K562 (cell line): ENCODE data around the gene SOX15. TPM values are rescaled to one million over a fixed set of nuclear protein-coding genes. Genes with fewer than 3 reads are reported as not detected.
A peak's percentile ranks its signal among the peaks of the same experiment; 100 is the strongest.

Experiments used
- ATAC-seq: fragments of 200-7000 bp; cut with Tn5 transposase; 3 replicates; pipeline ENCODE4 v1.9.1; 2020; ENCODE audit warnings: moderate library complexity
- BruUV-seq: library from RNA; stranded (reverse); fragments of 400-500 nt; replicated peaks from 2 replicates; lab custom pipeline; 2021; lab: Mats Ljungman, UMichigan
- CTCF ChIA-PET: fragments of 300-600 bp; formaldehyde crosslinking; extraction: SDS; loops from one replicate; lab custom pipeline; 2021; ENCODE audit warnings: low intra/inter-chr PET ratio; lab: Yijun Ruan, JAX
- POLR2A ChIA-PET: fragments of 300-600, 350-650 bp; sonication (Branson Sonifier 250); formaldehyde crosslinking; extraction: SDS; loops from one replicate; lab custom pipeline; 2021; ENCODE audit warnings: antibody characterized with exemption, inconsistent platforms; lab: Yijun Ruan, JAX
- DNase-seq, 4 experiments: peaks; one replicate each; pipeline versions ENCODE4 v3.0.0 to v3.0.0-alpha.2; 2011 to 2018; ENCODE audit warnings: low spot score in 3 of 4, mixed read lengths in 3 of 4; ENCODE audit errors: extremely low read depth in 1 of 4
- FAIRE-seq: peaks from 2 replicates; lab custom pipeline; 2011; peaks lifted over from hg19 to GRCh38; lab: Jason Lieb, UNC
- H2AFZ ChIP-seq: 2 replicates; pipeline ENCODE4 v1.6.0; 2011; ENCODE audit warnings: low read depth, low read length, control low read depth, inconsistent platforms
- H3K27ac ChIP-seq: fragments of 200-600 bp; 3 replicates; pipeline ENCODE4 v1.8.0; 2011; ENCODE audit warnings: low read depth, mild to moderate bottlenecking, control low read depth, inconsistent platforms, low read length, moderate library complexity, mixed read lengths; ENCODE audit errors: extremely low read depth
- H3K27me3 ChIP-seq, 2 experiments: fragments of 300-600 bp in 1 of 2; 2 replicates in 1 of 2; 3 replicates in 1 of 2; pipeline versions ENCODE4 v1.6.0 to v1.8.0; 2011; ENCODE audit warnings: inconsistent platforms in 2 of 2, low read length in 2 of 2, mild to moderate bottlenecking in 1 of 2, mixed read lengths in 1 of 2, moderate library complexity in 1 of 2; ENCODE audit not compliant: control insufficient read depth in 2 of 2, insufficient read depth in 2 of 2
- H3K36me3 ChIP-seq: fragments of 300-600 bp; 3 replicates; pipeline ENCODE4 v1.8.0; 2011; ENCODE audit warnings: mild to moderate bottlenecking, low read length, inconsistent platforms; ENCODE audit not compliant: control insufficient read depth, insufficient read depth
- H3K4me1 ChIP-seq, 2 experiments: fragments of 200-600 bp in 1 of 2; replicated peaks in 1 of 2; 2 replicates in 1 of 2; 3 replicates in 1 of 2; pipeline versions ENCODE4 v1.5.1 to v1.8.0; 2011; ENCODE audit warnings: inconsistent platforms in 2 of 2, low read length in 2 of 2, mild to moderate bottlenecking in 1 of 2, mixed read lengths in 1 of 2, moderate library complexity in 1 of 2; ENCODE audit not compliant: control insufficient read depth in 2 of 2, insufficient read depth in 2 of 2
- H3K4me2 ChIP-seq: 2 replicates; pipeline ENCODE4 v1.6.1; 2011; ENCODE audit warnings: low read length, control low read depth, inconsistent platforms, mixed read lengths; ENCODE audit not compliant: insufficient read depth
- H3K4me3 ChIP-seq: fragments of 200-600 bp; sonication (generic), shearing (Covaris generic); 2 replicates; pipeline ENCODE4 v1.5.1; 2016; ENCODE audit warnings: control low read depth, inconsistent platforms
- H3K79me2 ChIP-seq: fragments of 200-600 bp; 3 replicates; pipeline ENCODE4 v1.8.0; 2011; ENCODE audit warnings: low read length, inconsistent platforms; ENCODE audit not compliant: control insufficient read depth, insufficient read depth
- H3K9ac ChIP-seq, 2 experiments: 2 replicates each; pipeline versions ENCODE4 v1.6.0 to v1.6.1; 2011; ENCODE audit warnings: low read depth in 2 of 2, low read length in 2 of 2, control low read depth in 1 of 2, inconsistent platforms in 1 of 2, mild to moderate bottlenecking in 1 of 2, mixed read lengths in 1 of 2; ENCODE audit not compliant: insufficient read depth in 1 of 2
- H3K9me1 ChIP-seq: one replicate; pipeline ENCODE4 v1.6.0; 2011; ENCODE audit warnings: inconsistent platforms, mild to moderate bottlenecking, low read length, moderate library complexity; ENCODE audit not compliant: control insufficient read depth, insufficient read depth
- H3K9me3 ChIP-seq: replicated peaks from 2 replicates; pipeline ENCODE4 v1.5.1; 2011; ENCODE audit warnings: low read depth, low read length, inconsistent platforms; ENCODE audit not compliant: control insufficient read depth, insufficient read depth
- H4K20me1 ChIP-seq: replicated peaks from 2 replicates; pipeline ENCODE4 v1.6.1; 2011; ENCODE audit warnings: low read length, inconsistent platforms, mixed read lengths; ENCODE audit not compliant: control insufficient read depth, insufficient read depth
- CTCFL ChIP-seq: IDR thresholded peaks from 2 replicates; pipeline ENCODE4 v1.6.1; 2011; ENCODE audit warnings: borderline replicate concordance, low read depth, mild to moderate bottlenecking, moderate library complexity, low read length; ENCODE audit not compliant: insufficient read depth, poor library complexity, severe bottlenecking
- DMBX1 ChIP-seq: fragments of 250-450 bp; sonication (Bioruptor Pico); IDR thresholded peaks from 2 replicates; pipeline ENCODE4 v1.8.0; 2022; ENCODE audit warnings: inconsistent platforms, mild to moderate bottlenecking, moderate library complexity, borderline replicate concordance
- ESRRA ChIP-seq: fragments of 450-650 bp; IDR thresholded peaks from 2 replicates; pipeline ENCODE4 v1.6.1; 2014; ENCODE audit warnings: low read depth, mild to moderate bottlenecking, moderate library complexity, borderline replicate concordance
- RAD21 ChIP-seq, 2 experiments: fragments of 250-450 bp in 1 of 2; fragments of 450-650 bp in 1 of 2; sonication (Bioruptor Pico) in 1 of 2; formaldehyde crosslinking in 1 of 2; IDR thresholded peaks in 1 of 2; conservative IDR thresholded peaks in 1 of 2; 2 replicates each; pipeline versions ENCODE4 v1.4.0 to v1.8.0; 2020 to 2022; ENCODE audit warnings: mild to moderate bottlenecking in 2 of 2, moderate library complexity in 1 of 2
- ZNF592 ChIP-seq: fragments of 450-650 bp; IDR thresholded peaks from 2 replicates; pipeline ENCODE4 v1.6.1; 2017; ENCODE audit warnings: antibody characterized with exemption, mild to moderate bottlenecking
- WGBS: fragments of 100-300 bp; shearing (Covaris generic); methylation state at CpG from one replicate; pipeline ENCODE4 v1.1.6; 2016; ENCODE audit warnings: low coverage, mixed read lengths; ENCODE audit not compliant: insufficient coverage; ENCODE audit errors: missing lambda C conversion rate; 5-methylcytosine and 5-hydroxymethylcytosine counted together
- in situ Hi-C: fragments of 300-500 bp; cut with MboI; formaldehyde crosslinking; loops from 4 replicates; pipeline ENCODE4 v1.15.0; 2018; ENCODE audit warnings: inconsistent platforms, mixed read lengths
- intact Hi-C: fragments of 100-400 bp; cut with micrococcal nuclease; formaldehyde crosslinking; loops from 2 replicates; pipeline ENCODE4 v1.14.2; 2022
- polyA plus RNA-seq, 8 experiments: library from polyadenylated mRNA; depleted of rRNA in 4 of 8; stranded (reverse) in 5 of 8; unstranded in 3 of 8; fragments of >200 nt; fragmentation: Nextera tagmentation in 2 of 8; fragmentation: Illumina TruSeq in 1 of 8; extraction: Ambion mirVana in 2 of 8; extraction: Trizol in 1 of 8; gene quantifications; 2 replicates each; pipeline versions ENCODE4 v1.2.1 to v1.2.3, GENCODE V29; 2011 to 2014; ENCODE audit warnings: inconsistent platforms in 1 of 8, missing spikeins in 1 of 8
- total RNA-seq, 7 experiments: library from RNA; depleted of rRNA in 6 of 7; stranded (reverse); fragments of >200 nt in 6 of 7; fragmentation: Illumina TruSeq in 2 of 7; extraction: Trizol in 2 of 7; gene quantifications; 2 replicates each; pipeline versions ENCODE4 v1.2.1 to v1.2.3, GENCODE V29; 2011 to 2021; ENCODE audit warnings: low replicate concordance in 1 of 7
- TF ChIP-seq, protein P1 (sequence below), 3 experiments: IDR thresholded peaks in 2 of 3; conservative IDR thresholded peaks in 1 of 3; 2 replicates each; pipeline ENCODE4 v1.5.1; 2011 to 2012; ENCODE audit warnings: low read length in 3 of 3, mild to moderate bottlenecking in 3 of 3, control low read depth in 2 of 3, improper control_type of control experiment in 1 of 3, inconsistent platforms in 1 of 3, low read depth in 1 of 3, mixed read lengths in 1 of 3, moderate library complexity in 1 of 3; ENCODE audit not compliant: insufficient read depth in 2 of 3
- TF ChIP-seq, protein P2 (sequence below): sonication (generic); formaldehyde crosslinking; IDR thresholded peaks from 2 replicates; pipeline ENCODE4 v1.8.0; 2022; ENCODE audit warnings: missing genetic modification reagents, mild to moderate bottlenecking, borderline replicate concordance

SOX15 gene
- total and polyA plus RNA-seq, 9 of the 15 experiments (the other 6 are each of a cell fraction or from before 2014, with no cell fraction given) = 0.07 to 0.33 (median 0.19) TPM; not detected in 5

DNA sequence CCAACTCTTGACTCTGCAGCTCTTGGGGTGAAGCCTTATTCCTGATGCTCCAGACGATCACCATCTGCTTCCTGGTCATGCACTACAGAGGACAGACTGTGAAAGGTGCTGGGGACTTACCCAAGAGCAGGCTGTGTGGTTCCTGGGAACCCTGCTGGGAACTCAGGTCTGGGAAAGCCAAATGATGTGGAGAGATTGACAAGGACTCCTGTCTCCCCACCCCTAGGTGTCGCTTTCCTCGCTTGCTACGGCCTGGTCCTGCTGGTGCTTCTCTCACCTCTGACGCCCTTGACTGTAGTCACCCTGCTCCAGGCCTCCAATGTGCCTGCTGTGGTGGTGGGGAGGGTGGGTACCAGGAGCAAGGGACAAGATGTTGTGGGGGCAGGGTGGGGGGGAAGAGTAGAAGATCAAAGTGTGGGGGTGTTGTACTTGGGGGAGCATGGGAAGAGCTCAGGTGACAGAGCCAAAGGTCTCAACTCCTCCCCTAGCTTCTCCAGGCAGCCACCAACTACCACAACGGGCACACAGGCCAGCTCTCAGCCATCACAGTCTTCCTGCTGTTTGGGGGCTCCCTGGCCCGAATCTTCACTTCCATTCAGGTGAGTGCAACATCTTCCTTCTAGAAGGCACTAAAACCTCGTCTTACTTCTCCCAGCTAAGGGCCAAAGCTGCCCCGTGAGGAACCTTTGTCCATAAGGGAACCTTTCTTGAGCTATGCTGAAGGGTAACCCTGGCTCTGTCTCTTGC is 3.0 kb downstream of the SOX15 start:
- Histone ChIP-seq H3K4me2 (peak overlapping the region; percentile 94), H3K9ac (peak overlapping the region; percentile 53 to 72; a peak in 3 of 4 replicates), H3K27ac (peak overlapping the region; percentile 99), H3K9me3 (no peaks in the 10 kb centered on the region), H3K27me3 (no peaks in the 10 kb centered on the region), H3K4me3 (no peak overlapping the region), H4K20me1 (no peaks in the 10 kb centered on the region), H3K4me1 (peaks cover 43 to 68% of the 10 kb centered on the region in 2 experiments), H3K79me2 (peaks cover 63% of the 10 kb centered on the region), H3K9me1 (no peaks in the 10 kb centered on the region), H3K36me3 (peaks cover 55% of the 10 kb centered on the region), H2AFZ (no peak overlapping the region)
- WGBS = 25% methylated on average over 7 of the region's 9 CpGs
- ChIA-PET CTCF (interaction anchor here (1.1 kb wide), 1 partner anchor 100 kb away, joined by 3 read pairs; the partner anchor contains the start of gene TP53), POLR2A (interaction anchor here (0.5 to 2.8 kb wide), 6 partner anchors 14 to 231 kb away, joined by 3 to 24 read pairs (median 4); partner anchors contain the start of genes TP53 and WRAP53)
- ATAC-seq (peak; percentile 58), FAIRE-seq (peak; percentile 91), DNase-seq (peak; percentile 56 to 87 (median 61))
- BruUV-seq = no TSS peak
- intact Hi-C loops = loop anchor here (5.0 kb wide), 1 partner anchor 100 kb away; the partner anchor contains the start of genes TP53 and WRAP53
- in situ Hi-C loops = no loop called here
- TF ChIP-seq CTCFL (peak; percentile 91), ESRRA (peak; percentile 84), ZNF592 (peak; percentile 80), DMBX1 (peak; percentile 64), RAD21 (CRISPR knock-in tag; conservative IDR thresholded peaks at IDR 0.05 in 1 of 2, IDR thresholded peaks at IDR 0.05 in 1 of 2) (peak; percentile 8 to 52; a peak in 2 of 4 replicates)
- TF ChIP-seq, protein P1, sequence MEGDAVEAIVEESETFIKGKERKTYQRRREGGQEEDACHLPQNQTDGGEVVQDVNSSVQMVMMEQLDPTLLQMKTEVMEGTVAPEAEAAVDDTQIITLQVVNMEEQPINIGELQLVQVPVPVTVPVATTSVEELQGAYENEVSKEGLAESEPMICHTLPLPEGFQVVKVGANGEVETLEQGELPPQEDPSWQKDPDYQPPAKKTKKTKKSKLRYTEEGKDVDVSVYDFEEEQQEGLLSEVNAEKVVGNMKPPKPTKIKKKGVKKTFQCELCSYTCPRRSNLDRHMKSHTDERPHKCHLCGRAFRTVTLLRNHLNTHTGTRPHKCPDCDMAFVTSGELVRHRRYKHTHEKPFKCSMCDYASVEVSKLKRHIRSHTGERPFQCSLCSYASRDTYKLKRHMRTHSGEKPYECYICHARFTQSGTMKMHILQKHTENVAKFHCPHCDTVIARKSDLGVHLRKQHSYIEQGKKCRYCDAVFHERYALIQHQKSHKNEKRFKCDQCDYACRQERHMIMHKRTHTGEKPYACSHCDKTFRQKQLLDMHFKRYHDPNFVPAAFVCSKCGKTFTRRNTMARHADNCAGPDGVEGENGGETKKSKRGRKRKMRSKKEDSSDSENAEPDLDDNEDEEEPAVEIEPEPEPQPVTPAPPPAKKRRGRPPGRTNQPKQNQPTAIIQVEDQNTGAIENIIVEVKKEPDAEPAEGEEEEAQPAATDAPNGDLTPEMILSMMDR (IDR thresholded peaks at IDR 0.05 in 2 of 3, conservative IDR thresholded peaks at IDR 0.05 in 1 of 3; ENCODE audit: insufficient read depth in 2 of 3, low read depth in 1 of 3, low read length in 3 of 3) = peak; percentile 66 to 72 (median 68)
- TF ChIP-seq, protein P2, sequence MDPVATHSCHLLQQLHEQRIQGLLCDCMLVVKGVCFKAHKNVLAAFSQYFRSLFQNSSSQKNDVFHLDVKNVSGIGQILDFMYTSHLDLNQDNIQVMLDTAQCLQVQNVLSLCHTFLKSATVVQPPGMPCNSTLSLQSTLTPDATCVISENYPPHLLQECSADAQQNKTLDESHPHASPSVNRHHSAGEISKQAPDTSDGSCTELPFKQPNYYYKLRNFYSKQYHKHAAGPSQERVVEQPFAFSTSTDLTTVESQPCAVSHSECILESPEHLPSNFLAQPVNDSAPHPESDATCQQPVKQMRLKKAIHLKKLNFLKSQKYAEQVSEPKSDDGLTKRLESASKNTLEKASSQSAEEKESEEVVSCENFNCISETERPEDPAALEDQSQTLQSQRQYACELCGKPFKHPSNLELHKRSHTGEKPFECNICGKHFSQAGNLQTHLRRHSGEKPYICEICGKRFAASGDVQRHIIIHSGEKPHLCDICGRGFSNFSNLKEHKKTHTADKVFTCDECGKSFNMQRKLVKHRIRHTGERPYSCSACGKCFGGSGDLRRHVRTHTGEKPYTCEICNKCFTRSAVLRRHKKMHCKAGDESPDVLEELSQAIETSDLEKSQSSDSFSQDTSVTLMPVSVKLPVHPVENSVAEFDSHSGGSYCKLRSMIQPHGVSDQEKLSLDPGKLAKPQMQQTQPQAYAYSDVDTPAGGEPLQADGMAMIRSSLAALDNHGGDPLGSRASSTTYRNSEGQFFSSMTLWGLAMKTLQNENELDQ (CRISPR knock-in tag) = no peak
